ENCODE results near the gene DIPK1A. TPM values are rescaled to one million over a fixed set of nuclear protein-coding genes. Genes with fewer than 3 reads are reported as not detected.

The DIPK1A gene
- total and polyA plus RNA-seq, 11 donors: 2.8 to 11.6 (median 6.2) TPM

- no peak overlapping the region for H3K27ac ChIP-seq
- no peaks in the 10 kb centered on the region for H3K27me3 ChIP-seq
- TF ChIP-seq, protein P1, sequence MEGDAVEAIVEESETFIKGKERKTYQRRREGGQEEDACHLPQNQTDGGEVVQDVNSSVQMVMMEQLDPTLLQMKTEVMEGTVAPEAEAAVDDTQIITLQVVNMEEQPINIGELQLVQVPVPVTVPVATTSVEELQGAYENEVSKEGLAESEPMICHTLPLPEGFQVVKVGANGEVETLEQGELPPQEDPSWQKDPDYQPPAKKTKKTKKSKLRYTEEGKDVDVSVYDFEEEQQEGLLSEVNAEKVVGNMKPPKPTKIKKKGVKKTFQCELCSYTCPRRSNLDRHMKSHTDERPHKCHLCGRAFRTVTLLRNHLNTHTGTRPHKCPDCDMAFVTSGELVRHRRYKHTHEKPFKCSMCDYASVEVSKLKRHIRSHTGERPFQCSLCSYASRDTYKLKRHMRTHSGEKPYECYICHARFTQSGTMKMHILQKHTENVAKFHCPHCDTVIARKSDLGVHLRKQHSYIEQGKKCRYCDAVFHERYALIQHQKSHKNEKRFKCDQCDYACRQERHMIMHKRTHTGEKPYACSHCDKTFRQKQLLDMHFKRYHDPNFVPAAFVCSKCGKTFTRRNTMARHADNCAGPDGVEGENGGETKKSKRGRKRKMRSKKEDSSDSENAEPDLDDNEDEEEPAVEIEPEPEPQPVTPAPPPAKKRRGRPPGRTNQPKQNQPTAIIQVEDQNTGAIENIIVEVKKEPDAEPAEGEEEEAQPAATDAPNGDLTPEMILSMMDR (IDR thresholded peaks at IDR 0.05): no peak
- TF ChIP-seq POLR2A (IDR thresholded peaks at IDR 0.05): no peak
- H3K4me1 ChIP-seq: peaks cover 0 to 35% (median 10%) of the 10 kb centered on the region in 12 donors
- H3K9me3 ChIP-seq: no peaks in the 10 kb centered on the region
- 83 to 89% (median 86%) methylated on average over 3 of the region's 3 CpGs for WGBS, 4 donors
- no peak for ATAC-seq
- no peak for DNase-seq
- intact Hi-C loops (cut with DNase I): loop anchor here in 4 of 10 donors (10.0 kb wide), 1 partner anchor 115 kb away; no protein-coding TSS in a partner anchor
- H3K4me3 ChIP-seq: no peak overlapping the region
- no peaks in the 10 kb centered on the region for H3K36me3 ChIP-seq
Measured at GRCh38 chr1:92969517-92969916, 8.3 kb upstream of the DIPK1A start.

GRCh38 chr1:92968138-92969032 lies 7.1 kb upstream of the DIPK1A start:
- ATAC-seq (no peak), DNase-seq (no peak)
- H3K9me3 ChIP-seq: no peaks in the 10 kb centered on the region
- no peak overlapping the region for H3K27ac ChIP-seq
- H3K4me1 ChIP-seq: peaks cover 0 to 32% (median 10%) of the 10 kb centered on the region in 12 donors
- 70 to 74% (median 71%) methylated on average over 2 of the region's 2 CpGs for WGBS, 4 donors
- H3K36me3 ChIP-seq: no peaks in the 10 kb centered on the region
- TF ChIP-seq, protein P1 (IDR thresholded peaks at IDR 0.05): peak in 10 of 12 donors; percentile 12 to 48 (median 36)
- no peak for TF ChIP-seq POLR2A (IDR thresholded peaks at IDR 0.05)
- intact Hi-C loops (cut with DNase I): loop anchor here in 4 of 10 donors (10.0 kb wide), 1 partner anchor 114 kb away; no protein-coding TSS in a partner anchor
- no peaks in the 10 kb centered on the region for H3K27me3 ChIP-seq
- no peak overlapping the region for H3K4me3 ChIP-seq

DNA sequence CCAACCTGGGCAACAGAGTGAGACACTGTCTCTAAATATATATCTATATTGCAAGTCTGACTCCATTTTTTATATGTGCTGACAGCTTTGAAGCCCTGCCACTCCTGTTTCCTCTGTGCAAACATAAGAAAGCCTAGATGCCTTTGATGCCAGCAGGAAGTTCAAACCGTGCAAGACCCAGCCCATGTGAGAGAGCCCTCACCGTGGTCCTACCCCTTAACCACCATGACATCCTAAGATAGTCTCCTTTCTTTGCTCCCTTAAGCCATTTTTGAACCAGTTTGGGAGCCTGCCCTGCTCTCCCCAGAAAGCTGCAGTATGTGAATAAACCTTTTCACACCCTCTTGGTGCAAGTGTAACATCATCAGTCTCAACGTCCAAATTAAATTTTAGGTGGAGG lies 3.7 kb upstream of the DIPK1A start:
- TF ChIP-seq POLR2A (IDR thresholded peaks at IDR 0.05): no peak
- TF ChIP-seq, protein P1 (IDR thresholded peaks at IDR 0.05): no peak
- no peak for DNase-seq
- H3K27me3 ChIP-seq: no peaks in the 10 kb centered on the region
- H3K9me3 ChIP-seq: no peaks in the 10 kb centered on the region
- ATAC-seq: no peak
- no peak overlapping the region for H3K27ac ChIP-seq
- 50 to 56% (median 52%) methylated on average over 3 of the region's 3 CpGs for WGBS, 4 donors
- H3K4me3 ChIP-seq: no peak overlapping the region
- intact Hi-C loops (cut with DNase I): loop anchor here in 6 of 10 donors (5.0 to 10.0 kb wide), 3 partner anchors 32 to 112 kb away; partner anchors contain the start of gene MTF2 (in 2 of the 6)
- H3K4me1 ChIP-seq: peaks cover 0 to 33% (median 3%) of the 10 kb centered on the region in 12 donors
- no peaks in the 10 kb centered on the region for H3K36me3 ChIP-seq

DNA sequence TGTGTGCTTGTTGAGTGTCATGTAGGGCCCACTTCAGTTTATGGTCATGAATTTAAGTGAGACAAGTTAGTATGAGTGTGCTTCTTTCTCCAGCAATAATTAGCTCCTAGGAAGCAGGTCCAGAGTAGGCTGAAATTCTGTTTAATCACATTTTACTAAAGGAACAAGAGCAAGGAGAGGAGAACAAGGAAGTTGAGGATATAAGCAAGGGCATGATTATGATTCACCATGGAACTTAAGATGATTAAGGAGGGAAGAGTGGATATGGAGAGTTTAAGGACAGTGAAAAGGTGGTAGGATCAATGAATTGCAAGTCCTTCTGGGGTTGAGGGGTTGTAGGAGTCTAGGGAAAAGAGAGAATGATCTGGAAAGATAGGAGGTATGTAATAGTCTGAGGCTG lies 3.1 kb upstream of the DIPK1A start:
- Histone ChIP-seq H3K4me3 (no peak overlapping the region), H3K9me3 (no peaks in the 10 kb centered on the region), H3K27ac (no peak overlapping the region), H3K4me1 (peaks cover 0 to 35% (median 2%) of the 10 kb centered on the region in 12 donors), H3K27me3 (no peaks in the 10 kb centered on the region), H3K36me3 (no peaks in the 10 kb centered on the region)
- no peak for TF ChIP-seq POLR2A (IDR thresholded peaks at IDR 0.05)
- TF ChIP-seq, protein P1 (IDR thresholded peaks at IDR 0.05): no peak
- ATAC-seq (no peak), DNase-seq (no peak)
- intact Hi-C loops (cut with DNase I): loop anchor here in 6 of 10 donors (5.0 to 10.0 kb wide), 3 partner anchors 33 to 113 kb away; partner anchors contain the start of gene MTF2 (in 2 of the 6)
